Measurements from ENCODE around the gene OR52I2.
A peak's percentile ranks its signal among the peaks of the same experiment; 100 is the strongest.

OR52I2 gene

GRCh38 chr11:4610258-4610935 lies 28.9 kb downstream of the OR52I2 start:
- DNase-seq = peak; percentile 31

- no peak for DNase-seq
Measured at GRCh38 chr11:4611986-4612385, 30.4 kb downstream of the OR52I2 start.

- DNase-seq = no peak
Measured at GRCh38 chr11:4615856-4616444, 34.4 kb downstream of the OR52I2 start.

- DNase-seq = no peak
Measured at GRCh38 chr11:4619514-4619913, 38.0 kb downstream of the OR52I2 start.

GRCh38 chr11:4626207-4627099 lies 44.9 kb downstream of the OR52I2 start:
- peak; percentile 57 for DNase-seq

GRCh38 chr11:4636136-4636535 lies 54.6 kb downstream of the OR52I2 start:
- no peak for DNase-seq

GRCh38 chr11:4636962-4637661 lies 55.6 kb downstream of the OR52I2 start, which contains the start of gene OR51D1:
Gene OR51D1 (plus strand): TSS chr11:4637477. CDS start chr11:4639791, 2,314 bp downstream.
- peak; percentile 49 for DNase-seq

- DNase-seq = no peak
Measured at GRCh38 chr11:4637662-4638047, 56.1 kb downstream of the OR52I2 start.

GRCh38 chr11:4639931-4640330 lies 58.4 kb downstream of the OR52I2 start:
- DNase-seq = no peak

GRCh38 chr11:4641501-4641900 lies 60.0 kb downstream of the OR52I2 start:
- DNase-seq = no peak

- DNase-seq = no peak
Measured at GRCh38 chr11:4642043-4642442, 60.5 kb downstream of the OR52I2 start.
